Stimulated activated CD4-positive, alpha-beta T cell treated with anti-CD3 and anti-CD28 coated beads, Interleukin-15, amount 100 ng/mL, for 48 hours (primary cell): ENCODE measurements around the gene PCBD1.

Experiments
- DNase-seq, 2 donors: peaks; one replicate each; pipeline ENCODE4 v3.0.0-alpha.2; 2020; ENCODE audit warnings: low read depth in 2 of 2

The PCBD1 gene

GRCh38 chr10:70902661-70903261 lies 14.4 kb upstream of the PCBD1 start:
- no peak for DNase-seq

DNA sequence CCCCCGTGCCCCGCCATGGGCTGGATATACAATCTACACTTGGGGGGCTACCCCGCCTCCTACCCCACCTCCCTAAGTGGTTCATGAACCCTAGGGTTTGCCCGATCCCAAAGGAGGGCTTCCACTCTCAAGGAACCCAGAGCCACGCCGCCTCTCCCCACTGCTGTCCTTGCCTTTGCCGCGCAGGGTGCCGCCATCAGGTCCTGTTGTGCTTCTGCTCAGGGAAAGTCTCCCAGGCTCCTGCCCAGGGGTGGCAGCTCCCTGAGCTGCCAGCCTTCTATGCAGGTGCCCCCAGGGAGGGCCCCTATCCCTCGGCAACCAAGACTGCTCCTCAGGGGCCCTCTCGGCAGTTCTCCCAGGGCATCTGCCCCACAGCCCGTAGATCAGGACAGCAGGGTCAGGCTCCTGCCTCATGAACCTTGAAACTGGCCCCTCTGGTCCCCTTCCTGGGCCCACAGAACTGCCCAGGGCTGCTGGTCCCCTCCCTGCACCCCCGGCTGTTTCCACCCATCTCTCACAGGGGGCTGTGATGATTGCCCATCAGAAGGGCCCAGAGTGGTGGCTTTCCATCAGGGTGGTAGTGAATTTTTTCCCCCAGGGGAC lies 13.0 kb upstream of the PCBD1 start:
- DNase-seq, result no peak

- DNase-seq, result no peak
Measured at GRCh38 chr10:70899096-70899495, 10.7 kb upstream of the PCBD1 start.

DNA sequence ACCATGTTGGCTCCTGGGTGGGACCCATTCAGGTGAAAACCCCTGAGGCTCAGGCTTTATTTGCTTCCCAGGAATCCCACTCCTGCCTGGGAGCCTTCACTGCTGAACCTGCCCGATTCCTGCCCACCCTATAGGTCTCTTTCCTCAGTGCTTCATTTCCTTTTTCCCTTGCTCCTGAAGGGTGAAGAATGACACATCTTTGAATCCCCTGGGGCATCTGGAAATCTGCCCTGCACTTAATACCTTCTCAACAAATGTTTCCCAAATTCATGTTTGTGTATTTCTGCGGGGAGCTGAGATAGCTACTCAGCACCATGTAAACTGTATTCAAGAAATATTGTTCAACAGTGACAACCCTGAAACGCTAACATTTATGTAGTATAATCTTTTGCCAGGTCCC lies 10.3 kb upstream of the PCBD1 start:
- DNase-seq, result no peak

DNA sequence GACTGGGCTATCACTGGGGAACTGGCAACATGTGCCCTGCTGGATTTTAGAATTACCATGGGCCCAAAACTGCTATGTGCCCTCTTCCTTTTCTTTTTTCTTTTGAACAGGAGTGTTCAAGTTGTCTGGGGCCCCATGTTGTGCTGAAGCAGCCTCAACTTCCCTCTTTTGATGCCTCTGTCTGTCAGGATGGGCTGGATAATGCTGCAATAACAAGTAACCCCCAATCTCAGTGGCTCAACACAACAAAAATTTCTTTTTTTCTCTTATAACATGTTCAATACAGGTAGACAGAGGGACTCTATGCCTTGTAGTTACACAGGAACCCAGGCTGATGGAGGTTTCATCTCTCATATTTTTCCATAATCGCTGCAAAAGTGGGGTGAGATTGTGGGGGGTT lies 8.2 kb upstream of the PCBD1 start:
- DNase-seq, result no peak

- DNase-seq, result no peak
Measured at GRCh38 chr10:70894416-70894815, 6.1 kb upstream of the PCBD1 start.

DNA sequence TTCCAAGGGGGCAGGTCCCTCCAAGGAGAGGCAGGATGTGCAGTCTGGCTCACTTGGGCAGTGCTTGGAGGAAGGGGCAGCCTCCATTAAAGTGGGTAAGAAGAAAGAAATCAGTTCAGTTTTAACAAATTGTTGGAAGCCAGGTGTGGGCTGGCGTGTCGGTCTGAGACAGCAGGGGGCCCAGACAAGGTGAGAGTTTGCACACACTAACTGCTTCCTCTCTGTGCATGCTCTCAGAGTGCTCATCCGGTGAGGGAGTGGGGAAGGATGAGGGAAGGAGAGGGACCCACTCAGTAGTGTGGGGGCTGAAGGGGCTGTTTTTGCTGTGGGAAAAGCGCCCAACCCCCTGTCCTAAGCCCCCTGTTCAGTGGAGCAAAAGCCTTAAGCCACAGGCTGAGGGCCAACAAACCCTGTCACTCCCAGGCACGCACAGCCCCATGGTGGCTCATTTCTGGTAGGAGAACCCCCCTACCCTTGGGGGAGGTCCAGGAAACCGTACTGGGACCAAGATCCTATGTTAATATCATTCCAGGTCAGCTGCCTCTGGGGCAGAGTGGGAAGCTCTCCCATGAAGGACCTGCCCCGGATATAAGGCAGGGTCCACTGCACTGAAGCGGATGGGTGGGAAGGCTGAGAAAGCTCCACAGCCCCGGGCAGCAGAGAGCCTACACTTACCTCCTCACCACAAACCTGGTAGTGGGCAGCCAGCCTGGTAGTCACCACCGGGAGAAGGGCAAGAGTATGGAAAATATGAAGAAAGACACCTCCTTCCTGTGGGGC lies 5.1 kb upstream of the PCBD1 start:
- no peak for DNase-seq

GRCh38 chr10:70892631-70893030 lies 4.3 kb upstream of the PCBD1 start:
- no peak for DNase-seq

DNA sequence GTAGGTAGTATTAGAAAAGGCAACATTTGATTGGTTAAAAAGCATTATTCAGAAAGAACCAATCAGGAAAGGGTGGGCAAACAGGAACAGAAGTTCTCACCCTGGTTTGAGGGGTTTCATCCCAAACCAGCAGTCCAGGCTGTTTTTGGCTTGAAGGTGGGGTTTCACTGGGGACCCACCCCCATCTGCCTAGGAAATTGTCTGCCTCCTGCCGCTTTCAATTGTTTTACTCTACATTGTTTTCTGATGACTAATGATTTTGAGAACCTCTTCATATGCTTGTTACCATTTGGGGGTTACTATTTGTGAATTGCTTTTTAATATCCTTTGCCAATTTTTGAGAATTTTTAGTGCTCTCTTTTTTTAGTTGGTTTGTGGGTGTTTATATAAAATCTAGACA lies 3.3 kb upstream of the PCBD1 start:
- no peak for DNase-seq

- no peak for DNase-seq
Measured at GRCh38 chr10:70890917-70891431, 2.6 kb upstream of the PCBD1 start.

- no peak for DNase-seq
Measured at GRCh38 chr10:70889291-70889690, 926 bp upstream of the PCBD1 start.

DNA sequence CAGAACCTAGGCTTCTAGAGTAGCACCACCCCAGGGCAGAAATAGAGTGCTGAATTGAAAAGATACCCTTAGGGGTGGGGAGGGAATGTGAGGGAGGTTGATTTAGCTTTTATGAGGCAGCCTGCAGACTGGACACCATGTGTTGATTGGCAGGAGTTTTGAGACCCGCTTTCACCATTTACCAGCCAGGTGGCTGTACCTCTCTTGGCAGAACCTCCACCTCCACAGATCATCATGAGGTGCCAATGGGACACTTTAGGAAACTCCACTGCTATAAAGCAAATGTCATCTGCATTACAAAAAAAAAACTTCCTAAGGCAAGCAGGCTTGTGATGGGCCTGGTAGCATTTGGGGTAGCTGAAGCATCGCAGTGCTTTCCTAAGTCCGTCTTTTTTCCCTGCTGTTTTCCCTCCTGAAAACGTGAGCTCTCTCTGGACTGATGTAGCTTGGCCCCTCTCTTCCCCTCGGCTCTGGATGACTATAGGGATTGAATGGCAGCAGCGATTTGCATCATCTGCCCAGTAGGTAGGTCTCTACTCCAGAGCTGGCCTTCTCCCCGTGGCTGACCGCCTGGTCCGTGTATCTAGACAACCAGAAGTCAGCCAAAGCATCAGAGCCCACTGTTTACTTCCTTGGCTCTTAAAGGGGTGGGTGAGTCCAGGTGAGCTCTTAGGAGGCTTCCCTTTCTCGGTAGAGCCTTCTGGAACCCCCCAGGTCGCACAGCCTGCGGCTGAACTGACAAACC lies 1.3 kb downstream of the PCBD1 start:
- DNase-seq, result no peak

GRCh38 chr10:70885931-70886903 lies 2.1 kb downstream of the PCBD1 start:
- DNase-seq, result no peak

- DNase-seq, result no peak
Measured at GRCh38 chr10:70885481-70885880, 2.9 kb downstream of the PCBD1 start.

DNA sequence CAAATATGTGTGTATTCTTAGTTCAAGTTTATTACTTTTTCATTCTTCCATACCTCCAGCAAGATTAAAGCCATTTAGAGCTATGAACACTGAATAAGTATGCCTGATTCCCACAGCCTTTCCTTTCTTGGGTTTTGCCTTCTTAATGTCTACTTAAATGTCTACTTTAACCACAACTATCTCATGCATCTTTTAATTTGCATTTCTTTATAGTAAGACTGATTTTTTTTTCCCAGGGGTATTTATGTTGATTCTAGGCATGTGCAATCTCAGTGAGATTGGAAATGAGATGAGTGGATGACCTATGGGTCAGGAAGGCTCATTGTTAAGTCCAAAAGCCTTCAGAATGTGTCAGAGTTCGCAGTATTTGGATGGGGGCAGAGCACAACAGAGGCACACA lies 3.6 kb downstream of the PCBD1 start:
- DNase-seq, result no peak

DNA sequence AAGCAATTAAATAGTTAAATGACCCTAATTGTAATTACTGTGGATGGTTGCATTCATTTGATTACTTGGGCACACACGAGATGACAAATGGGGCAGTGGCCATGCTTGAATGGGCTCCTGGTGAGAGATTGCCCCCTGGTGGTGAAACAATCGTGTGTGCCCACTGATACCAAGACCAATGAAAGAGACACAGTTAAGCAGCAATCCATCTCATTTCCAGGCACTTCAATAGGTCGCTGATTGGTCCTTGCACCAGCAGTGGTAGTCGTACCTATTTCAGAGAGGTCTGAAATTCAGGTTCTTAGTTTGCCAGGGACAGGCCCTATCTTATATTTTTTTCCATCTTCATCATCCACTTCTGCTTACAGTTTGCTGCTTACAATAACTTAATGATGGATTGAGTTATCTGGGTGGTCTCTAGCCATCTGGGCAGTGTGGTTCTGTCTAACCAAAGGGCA lies 8.3 kb downstream of the PCBD1 start:
- peak; percentile 60 to 67 for DNase-seq

- DNase-seq, result no peak
Measured at GRCh38 chr10:70879207-70879606, 9.2 kb downstream of the PCBD1 start.

DNA sequence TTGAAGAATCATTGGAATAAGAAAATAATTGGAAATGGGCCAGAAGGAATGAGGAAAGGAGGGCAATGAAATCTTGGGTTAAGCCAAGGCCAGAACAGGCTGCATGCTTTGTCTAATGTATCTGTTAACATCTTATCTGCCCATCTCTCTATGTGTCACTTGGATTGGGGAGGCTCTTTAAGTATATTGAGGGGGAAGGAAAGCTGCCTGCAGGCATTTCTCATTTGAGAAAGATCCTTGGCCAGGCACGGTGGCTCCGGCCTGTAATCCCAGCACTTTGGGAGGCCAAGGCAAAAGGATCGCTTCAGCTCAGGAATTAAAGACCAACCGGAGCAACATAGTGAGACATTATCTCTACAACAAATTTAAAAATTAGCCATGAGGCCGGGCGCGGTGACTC lies 14.3 kb downstream of the PCBD1 start:
- DNase-seq, result no peak

DNA sequence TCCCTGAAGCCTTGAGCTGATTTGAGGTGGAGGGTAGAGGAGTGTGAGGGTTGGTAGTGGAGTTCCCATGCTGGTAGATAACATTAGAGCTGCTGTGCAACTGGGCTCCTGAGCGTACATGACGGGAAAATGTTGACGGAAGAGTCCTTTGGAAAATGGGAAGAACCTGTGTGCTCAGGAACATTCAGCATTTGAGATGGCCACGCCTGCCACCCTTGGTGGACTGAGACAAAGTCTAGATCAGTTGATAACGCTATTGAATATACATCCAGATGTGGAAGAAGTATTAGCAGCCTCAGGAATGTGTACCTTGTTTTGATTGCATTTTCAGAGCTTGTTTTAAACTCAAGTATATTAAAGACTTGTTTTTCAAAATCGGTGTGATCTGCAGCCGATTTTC lies 16.1 kb downstream of the PCBD1 start:
- no peak for DNase-seq

GRCh38 chr10:70866424-70866823 lies 21.9 kb downstream of the PCBD1 start:
- DNase-seq, result no peak

- no peak for DNase-seq
Measured at GRCh38 chr10:70864935-70865334, 23.4 kb downstream of the PCBD1 start.
